DOHH2 (cell line): ENCODE data around the gene DYRK1A.

ENCODE experiments used
- H3F3A ChIP-seq: fragments of 200-600 bp; sonication (generic), shearing (Covaris generic); 2 replicates; pipeline ENCODE4 v1.6.0; 2016; ENCODE audit warnings: antibody characterized with exemption, mild to moderate bottlenecking; ENCODE audit not compliant: control insufficient read depth, insufficient read depth
- H3K27ac ChIP-seq: fragments of 200-600 bp; sonication (generic); 2 replicates; pipeline ENCODE4 v1.5.1; 2014; ENCODE audit warnings: low read depth, mild to moderate bottlenecking, low read length, moderate library complexity
- H3K27me3 ChIP-seq: fragments of 200-600 bp; sonication (generic); 2 replicates; pipeline ENCODE4 v1.6.1; 2014; ENCODE audit warnings: mild to moderate bottlenecking, low read length, mixed read lengths; ENCODE audit not compliant: control insufficient read depth
- H3K36me3 ChIP-seq: fragments of 200-600 bp; sonication (generic); 2 replicates; pipeline ENCODE4 v1.6.1; 2014; ENCODE audit warnings: mild to moderate bottlenecking, low read length, moderate library complexity, mixed read lengths; ENCODE audit not compliant: control insufficient read depth
- H3K4me1 ChIP-seq: fragments of 200-600 bp; sonication (generic); 2 replicates; pipeline ENCODE4 v1.6.1; 2014; ENCODE audit warnings: mild to moderate bottlenecking, low read length, mixed read lengths; ENCODE audit not compliant: control insufficient read depth
- H3K4me2 ChIP-seq: fragments of 200-600 bp; sonication (generic); 2 replicates; pipeline ENCODE4 v1.6.0; 2014; ENCODE audit warnings: mild to moderate bottlenecking, low read length, moderate library complexity
- H3K4me3 ChIP-seq: fragments of 200-600 bp; sonication (generic); 2 replicates; pipeline ENCODE4 v1.5.1; 2014; ENCODE audit warnings: mild to moderate bottlenecking, low read length, mixed read lengths
- H3K79me2 ChIP-seq: fragments of 200-600 bp; sonication (generic); 2 replicates; pipeline ENCODE4 v1.6.1; 2014; ENCODE audit warnings: mild to moderate bottlenecking, low read length, mixed read lengths; ENCODE audit not compliant: control insufficient read depth
- H3K9me2 ChIP-seq: fragments of 200-600 bp; sonication (generic); replicated peaks from 2 replicates; pipeline ENCODE4 v1.6.1; 2014; ENCODE audit warnings: mild to moderate bottlenecking, low read length, mixed read lengths; ENCODE audit not compliant: control insufficient read depth
- H3K9me3 ChIP-seq: fragments of 200-600 bp; sonication (generic); 2 replicates; pipeline ENCODE4 v1.6.1; 2014; ENCODE audit warnings: antibody characterized with exemption, low read length, mixed read lengths; ENCODE audit not compliant: control insufficient read depth, insufficient read depth
- H4K20me1 ChIP-seq: fragments of 200-600 bp; sonication (generic); 2 replicates; pipeline ENCODE4 v1.6.0; 2014; ENCODE audit warnings: low read depth, mild to moderate bottlenecking, antibody characterized with exemption, low read length, moderate library complexity; ENCODE audit not compliant: control insufficient read depth, insufficient read depth
- EZH2phosphoT487 ChIP-seq: fragments of 200-600 bp; sonication (generic); IDR thresholded peaks from 2 replicates; pipeline ENCODE4 v1.6.1; 2017; ENCODE audit warnings: borderline replicate concordance, mild to moderate bottlenecking, antibody characterized with exemption, low read length, moderate library complexity, mixed read lengths
- TF ChIP-seq, protein P1 (sequence below): fragments of 200-600 bp; sonication (generic); IDR thresholded peaks from one replicate; pipeline ENCODE4 v1.5.1; 2014; ENCODE audit warnings: antibody characterized with exemption, mild to moderate bottlenecking, low read depth, low read length; ENCODE audit not compliant: poor library complexity, severe bottlenecking

DYRK1A gene

DNA sequence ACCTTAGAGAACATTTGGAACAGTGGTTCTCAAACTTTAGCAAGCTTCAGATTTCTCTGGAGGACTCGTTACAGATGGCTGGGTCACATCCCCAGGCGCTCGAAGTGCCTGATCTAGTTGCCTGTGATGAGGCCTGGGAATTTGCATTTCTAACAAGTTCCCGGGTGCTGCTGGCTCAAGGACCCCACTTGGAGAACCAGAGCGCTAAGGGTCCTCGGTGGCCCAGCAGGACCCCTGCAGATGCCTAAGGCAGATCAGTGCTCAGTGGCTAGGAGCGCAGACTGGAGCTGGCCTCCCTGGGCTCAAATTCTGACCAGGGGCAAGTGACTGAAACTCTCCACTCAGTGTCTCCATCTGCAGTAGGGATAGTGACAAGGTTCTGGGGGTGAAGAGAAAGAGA is 208.2 kb downstream of the DYRK1A start:
- TF ChIP-seq, protein P1, sequence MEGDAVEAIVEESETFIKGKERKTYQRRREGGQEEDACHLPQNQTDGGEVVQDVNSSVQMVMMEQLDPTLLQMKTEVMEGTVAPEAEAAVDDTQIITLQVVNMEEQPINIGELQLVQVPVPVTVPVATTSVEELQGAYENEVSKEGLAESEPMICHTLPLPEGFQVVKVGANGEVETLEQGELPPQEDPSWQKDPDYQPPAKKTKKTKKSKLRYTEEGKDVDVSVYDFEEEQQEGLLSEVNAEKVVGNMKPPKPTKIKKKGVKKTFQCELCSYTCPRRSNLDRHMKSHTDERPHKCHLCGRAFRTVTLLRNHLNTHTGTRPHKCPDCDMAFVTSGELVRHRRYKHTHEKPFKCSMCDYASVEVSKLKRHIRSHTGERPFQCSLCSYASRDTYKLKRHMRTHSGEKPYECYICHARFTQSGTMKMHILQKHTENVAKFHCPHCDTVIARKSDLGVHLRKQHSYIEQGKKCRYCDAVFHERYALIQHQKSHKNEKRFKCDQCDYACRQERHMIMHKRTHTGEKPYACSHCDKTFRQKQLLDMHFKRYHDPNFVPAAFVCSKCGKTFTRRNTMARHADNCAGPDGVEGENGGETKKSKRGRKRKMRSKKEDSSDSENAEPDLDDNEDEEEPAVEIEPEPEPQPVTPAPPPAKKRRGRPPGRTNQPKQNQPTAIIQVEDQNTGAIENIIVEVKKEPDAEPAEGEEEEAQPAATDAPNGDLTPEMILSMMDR, result no peak
- TF ChIP-seq EZH2phosphoT487, result no peak
- Histone ChIP-seq H3K27me3 (peaks cover 12% of the 10 kb centered on the region), H4K20me1 (no peaks in the 10 kb centered on the region), H3K4me1 (no peaks in the 10 kb centered on the region), H3K27ac (no peak overlapping the region), H3K4me3 (no peak overlapping the region), H3K9me2 (no peaks in the 10 kb centered on the region), H3K79me2 (no peaks in the 10 kb centered on the region), H3K4me2 (no peak overlapping the region), H3K36me3 (no peaks in the 10 kb centered on the region), H3F3A (no peaks in the 10 kb centered on the region), H3K9me3 (no peaks in the 10 kb centered on the region; the same call in 1 of the 2 replicates)

DNA sequence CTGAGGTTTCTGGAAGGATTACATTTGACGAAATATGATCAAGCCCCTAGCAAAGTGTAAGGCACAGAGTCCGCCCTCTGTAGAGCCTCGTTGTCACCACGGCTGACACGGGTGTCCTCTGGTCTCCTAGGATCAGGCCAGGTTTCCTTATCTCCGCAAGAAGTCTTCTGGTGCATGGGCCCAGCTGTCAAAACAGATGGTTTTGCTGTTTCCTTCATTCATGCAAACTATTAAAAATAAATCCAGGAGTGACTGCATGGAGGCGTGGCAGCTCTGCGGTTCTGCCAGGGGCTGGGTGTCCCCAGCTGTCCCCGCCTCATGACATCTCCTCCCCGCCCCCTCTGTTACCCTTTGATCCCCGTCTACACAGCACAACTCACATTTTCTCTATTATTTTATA is 209.0 kb downstream of the DYRK1A start:
- Histone ChIP-seq H3K27ac (no peak overlapping the region), H3K36me3 (no peaks in the 10 kb centered on the region), H3K9me3 (no peaks in the 10 kb centered on the region; the same call in 1 of the 2 replicates), H3K9me2 (no peaks in the 10 kb centered on the region), H3K79me2 (no peaks in the 10 kb centered on the region), H3K4me1 (no peaks in the 10 kb centered on the region), H3K27me3 (peaks cover 10% of the 10 kb centered on the region; the same call in 1 of the 2 replicates), H4K20me1 (no peaks in the 10 kb centered on the region), H3K4me2 (no peak overlapping the region), H3K4me3 (no peak overlapping the region), H3F3A (no peaks in the 10 kb centered on the region)
- TF ChIP-seq, protein P1, result no peak
- no peak for TF ChIP-seq EZH2phosphoT487
